Measurements from ENCODE around the gene AJAP1. TPM values are rescaled to one million over a fixed set of nuclear protein-coding genes. Genes with fewer than 3 reads are reported as not detected.

The AJAP1 gene
- polyA plus RNA-seq, 5 donors, result 0.07 to 0.27 (median 0.19) TPM

DNA sequence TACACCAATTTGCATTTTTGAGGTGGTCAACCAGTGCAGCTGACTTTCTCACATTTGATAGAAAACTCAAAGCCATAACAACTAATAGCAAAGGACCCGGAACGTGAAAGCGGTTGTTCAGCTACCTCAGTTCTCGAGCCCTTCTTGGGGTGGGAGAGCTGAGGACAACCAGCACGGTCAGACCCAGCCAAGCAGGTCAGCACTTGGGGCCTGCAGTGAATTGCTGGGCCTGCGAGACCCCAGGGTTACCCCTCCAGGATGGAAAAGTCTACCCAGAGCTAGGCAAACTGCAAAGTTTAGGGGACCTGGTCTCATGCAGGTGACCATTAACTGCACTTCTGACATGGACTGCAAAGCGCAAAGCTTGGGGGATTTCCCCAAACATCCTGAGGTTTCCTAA lies 23.8 kb upstream of the AJAP1 start:
- no peak for DNase-seq

DNA sequence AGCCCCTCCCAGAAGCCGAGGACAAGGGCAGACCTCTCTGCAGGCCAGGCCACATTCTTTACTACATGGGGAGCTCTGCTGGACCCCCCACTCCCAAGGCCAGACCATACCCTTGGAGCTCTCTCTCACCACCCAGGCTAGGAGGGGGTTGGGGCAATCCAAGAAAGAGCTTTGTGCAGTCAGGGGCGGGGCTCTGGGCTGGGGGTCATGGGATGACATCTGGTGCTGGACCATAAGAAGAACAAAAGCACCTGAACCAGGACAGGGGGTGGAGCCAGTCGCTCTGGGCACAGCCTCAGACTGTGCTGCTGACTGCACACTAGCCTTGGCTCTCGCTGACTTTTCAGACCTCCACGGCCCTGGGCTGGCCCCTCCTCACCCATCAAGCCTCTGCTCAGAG lies 23.1 kb upstream of the AJAP1 start:
- DNase-seq, result no peak

DNA sequence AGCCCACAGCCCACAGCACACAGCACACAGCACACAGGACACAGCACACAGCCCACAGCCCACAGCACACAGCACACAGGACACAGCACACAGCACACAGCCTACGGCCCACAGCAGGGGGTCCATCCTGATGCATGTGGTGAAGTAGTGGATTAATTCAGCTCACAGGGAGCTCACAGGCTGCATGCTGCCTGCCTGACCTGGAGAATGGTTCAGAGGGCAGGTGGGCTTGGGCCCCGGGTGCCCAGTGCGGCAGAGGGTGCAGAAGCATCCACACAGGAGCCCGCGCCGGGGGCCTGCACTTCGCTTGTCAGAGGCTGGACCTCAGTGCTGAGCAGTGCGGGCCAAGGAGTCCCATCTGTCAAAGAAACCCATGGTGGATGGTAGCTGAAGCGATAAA lies 21.1 kb upstream of the AJAP1 start:
- no peak for DNase-seq

DNA sequence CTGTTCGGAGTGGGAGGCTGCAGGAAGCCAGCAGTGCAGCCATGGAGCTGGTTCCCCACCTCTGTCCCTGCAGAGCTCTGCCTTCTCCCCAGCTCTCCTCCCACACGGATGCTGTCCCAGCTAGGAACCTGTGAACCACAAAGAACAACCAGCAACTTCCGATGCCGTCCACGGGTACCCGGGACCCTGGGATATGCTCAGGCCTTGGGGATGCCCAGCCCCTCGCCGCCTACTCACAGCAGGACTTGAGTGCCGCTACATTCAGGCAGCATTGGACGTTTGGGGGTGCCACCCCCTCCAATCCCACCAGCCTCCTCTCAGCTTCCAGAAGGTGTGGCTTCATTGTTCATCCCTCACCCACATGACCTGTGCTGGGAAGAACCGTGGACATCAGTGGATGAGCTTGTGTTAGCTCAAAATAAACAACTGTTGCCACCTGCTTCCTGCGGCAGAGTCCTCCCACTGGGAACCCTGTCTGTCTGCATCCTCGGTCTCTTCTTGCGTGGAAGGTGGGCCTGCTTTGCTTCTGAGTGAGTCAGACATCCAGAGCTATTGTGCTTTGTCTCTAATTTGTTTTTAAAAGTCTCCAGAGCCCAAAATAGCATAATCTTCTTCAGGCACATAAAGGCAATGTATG lies 20.1 kb upstream of the AJAP1 start:
- DNase-seq, result no peak

DNA sequence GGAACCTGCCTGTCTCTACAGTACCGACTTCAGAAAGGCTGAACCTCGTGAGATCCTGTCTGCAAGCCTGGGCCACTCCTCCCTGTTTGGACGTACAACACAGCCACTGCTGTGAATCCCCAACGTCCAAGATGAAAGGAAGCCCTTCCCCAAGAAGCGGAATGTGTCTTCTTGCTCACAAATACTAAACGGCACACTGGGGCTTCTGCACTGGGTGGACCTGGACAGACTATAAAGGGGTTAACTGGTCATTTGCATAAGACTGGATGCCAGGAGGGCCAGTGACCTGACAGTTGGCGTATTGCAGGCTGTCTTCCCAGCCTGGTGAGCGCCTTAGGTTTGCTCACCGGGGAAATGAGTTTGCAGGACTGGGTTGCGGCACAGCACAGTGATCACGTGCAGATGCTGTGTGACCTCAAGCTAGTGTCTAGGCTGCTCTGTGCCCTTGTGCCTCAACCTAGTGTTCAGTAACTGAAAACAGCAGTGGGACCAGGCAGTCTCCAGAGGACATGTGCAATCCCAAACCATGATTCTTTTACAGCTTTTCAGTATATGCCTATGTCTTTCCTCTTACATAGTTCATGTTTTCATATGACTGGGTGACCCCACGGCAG lies 19.5 kb upstream of the AJAP1 start:
- DNase-seq, result no peak

DNA sequence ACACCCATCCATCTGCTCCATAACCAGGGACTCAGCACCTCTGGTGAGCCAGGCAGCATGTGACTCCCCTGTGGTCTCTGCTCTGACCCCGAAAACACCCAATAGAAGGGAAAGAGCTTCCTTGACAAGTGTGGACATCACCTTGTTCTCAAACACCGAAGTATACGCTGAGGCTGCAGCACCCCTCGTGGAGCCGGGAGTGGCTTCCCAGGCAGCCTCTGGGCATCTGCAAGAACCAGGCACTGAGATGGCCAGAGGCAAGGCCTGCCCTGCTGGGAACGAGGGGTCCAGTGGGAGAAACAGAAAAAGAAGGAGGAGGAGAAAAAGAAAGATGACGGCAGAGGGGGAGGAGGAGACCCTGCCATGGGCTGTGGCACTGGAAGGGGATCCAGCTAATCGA lies 18.2 kb upstream of the AJAP1 start:
- no peak for DNase-seq

DNA sequence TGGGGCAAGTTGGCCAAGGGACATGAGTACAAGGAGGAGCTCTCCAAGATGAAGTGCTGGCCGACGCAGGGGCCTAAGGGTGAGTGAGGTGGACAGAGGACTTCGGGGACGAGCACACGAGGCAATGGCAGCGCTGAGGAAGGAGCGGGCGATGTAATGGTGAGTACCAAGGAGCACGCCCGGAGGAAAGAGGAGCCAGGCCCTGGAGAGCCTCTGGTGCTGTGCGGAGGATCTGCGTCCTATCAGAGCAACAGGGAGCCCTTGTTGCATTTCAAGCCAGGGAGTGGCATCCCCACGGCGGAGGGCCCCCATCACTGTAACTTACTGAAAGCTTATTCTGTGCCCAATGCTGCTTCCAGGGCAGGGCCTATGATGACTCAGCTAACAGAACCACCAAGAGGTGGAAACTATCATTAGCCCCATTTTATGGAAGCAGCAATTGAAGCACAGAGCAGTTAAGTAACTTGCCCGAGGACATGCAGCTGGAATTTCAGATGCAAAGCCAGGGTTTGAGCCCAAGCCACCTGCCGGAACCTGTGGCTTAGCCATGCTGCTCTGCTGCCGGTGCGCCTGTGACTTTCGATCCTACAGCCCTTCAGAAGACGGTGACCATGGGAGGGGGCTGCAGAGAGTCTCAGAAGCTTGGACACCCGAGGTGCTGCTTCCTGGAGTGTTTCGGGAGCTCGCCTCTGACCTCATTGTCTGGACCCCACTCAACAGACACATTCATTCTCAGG lies 17.6 kb upstream of the AJAP1 start:
- no peak for DNase-seq

DNA sequence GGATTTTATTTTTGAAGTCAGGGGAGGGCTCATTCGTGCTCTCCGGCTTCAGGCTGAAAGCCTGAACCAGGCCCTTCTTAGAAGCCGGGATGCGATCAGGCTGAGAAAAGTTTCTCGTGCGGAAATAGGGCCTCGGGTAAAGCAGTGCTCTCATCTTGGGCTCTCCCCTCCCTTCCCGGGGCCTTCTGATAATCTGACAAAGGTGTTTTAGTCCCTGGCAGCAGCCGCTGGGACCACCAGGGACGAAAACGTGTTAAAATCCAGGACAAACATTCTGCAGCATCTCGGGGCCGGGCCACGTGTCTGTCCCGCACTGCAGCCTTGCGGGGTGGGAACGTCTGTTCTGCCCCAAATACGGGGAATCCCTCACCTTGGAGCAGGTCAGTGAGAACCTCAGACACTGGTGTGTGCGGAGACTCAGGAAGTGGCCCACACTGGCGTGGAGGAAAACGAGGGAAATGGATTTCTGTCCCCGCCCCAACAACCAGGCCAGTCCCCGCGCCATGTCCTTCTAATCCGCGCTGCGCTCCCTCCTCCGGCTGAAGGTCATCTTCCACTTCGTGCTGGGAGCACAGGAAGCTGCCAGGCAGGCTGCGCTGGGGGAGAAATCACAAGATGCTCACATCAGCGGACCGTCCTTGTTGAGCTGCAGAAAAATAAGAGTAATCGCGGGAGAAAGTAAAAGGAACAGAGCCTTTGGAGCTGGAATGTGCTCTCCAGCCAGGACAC lies 16.6 kb upstream of the AJAP1 start:
- no peak for DNase-seq

DNA sequence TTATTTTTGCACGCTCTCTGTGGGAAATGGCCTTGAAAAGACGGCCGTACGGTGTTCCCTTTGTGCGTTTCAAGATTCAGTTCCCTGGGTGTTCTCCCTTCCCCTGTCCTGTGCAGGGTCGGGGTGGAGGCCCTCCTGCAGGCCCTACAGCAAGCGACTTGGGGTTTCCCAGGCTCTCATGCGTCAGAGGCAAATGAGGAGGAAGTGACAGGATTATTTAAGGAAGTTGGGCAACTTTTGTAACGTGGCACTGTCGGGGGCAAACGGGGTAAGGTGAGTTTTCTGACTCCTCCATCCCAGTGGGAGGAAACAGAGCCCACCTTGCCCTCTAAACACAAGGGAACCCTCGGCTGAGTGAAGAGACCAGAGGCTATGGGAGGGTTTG lies 16.1 kb upstream of the AJAP1 start:
- no peak for DNase-seq

DNA sequence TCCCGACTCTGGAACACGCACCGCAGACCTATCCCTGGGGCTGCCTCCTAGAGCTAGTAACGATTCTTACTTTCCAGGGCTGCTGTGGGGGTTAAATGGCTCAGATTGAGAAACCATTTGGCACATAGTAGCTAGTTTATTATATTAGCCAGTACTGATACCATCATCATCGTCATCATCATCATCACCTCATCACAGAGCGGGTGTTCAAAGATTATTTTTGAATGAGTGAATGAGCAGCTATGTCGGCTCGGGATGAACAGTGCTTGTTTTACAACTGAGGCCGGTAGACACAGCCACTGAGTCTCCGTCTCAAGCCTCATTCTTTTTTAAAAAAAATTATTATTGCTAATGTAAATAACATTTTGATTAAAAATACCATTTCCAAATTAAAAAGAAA lies 13.5 kb upstream of the AJAP1 start:
- peak; percentile 52 to 74 for DNase-seq

DNA sequence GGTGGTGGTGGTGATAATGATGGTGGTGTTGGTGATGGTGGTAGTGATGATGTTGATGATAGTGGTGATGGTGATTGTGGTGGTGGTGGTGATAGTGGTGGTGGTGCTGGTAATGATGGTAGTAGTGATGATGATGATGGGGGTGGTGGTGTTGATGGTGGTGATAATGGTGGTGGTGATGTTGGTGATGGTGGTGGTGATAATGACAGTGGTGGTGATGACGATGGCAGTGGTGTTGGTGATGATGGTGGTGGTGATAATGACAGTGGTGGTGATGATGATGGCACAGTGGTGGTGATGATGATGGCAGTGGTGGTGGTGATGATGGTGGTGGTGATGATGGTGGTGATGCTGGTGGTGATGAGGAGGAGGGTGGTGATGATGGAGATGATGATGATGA lies 7.0 kb upstream of the AJAP1 start:
- no peak for DNase-seq

DNA sequence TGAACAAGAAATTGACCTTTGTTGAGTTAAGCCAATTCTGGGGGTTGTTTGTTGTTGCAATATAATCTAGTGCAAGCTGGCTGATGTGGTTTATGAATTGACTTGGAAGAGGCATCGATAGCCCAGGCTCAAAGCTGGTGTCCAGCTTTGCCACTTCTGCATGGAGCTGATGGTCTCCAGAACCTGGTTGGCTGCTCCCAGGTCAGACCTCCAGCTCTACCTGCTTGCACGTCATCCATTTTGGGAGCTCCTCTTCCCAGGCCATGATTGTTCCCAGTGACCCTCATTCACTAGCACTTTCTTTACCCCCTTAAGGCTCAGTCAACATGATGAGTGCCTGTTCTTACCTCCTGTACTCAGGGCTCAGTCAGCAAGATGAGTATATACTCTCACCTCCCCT lies 5.8 kb upstream of the AJAP1 start:
- no peak for DNase-seq

DNA sequence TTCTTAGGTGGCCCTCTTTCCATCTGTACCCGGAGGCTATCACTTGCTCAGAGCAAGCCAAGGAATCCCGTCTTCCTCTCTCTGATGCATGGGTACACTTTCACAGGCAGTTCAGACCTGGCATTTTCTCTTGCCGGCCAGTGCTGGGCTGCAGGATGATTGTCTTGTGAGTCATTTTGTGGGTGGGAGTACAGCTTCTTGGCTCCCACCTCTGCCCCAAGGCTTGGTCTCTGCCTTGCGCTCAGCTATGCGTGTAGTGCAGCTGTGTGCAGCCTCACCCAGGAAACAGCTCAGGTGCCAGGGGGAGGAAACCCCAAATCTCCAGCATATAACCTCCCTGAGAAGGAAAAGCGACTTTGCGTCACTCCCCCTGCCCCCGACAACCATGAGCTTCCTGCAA lies 3.9 kb upstream of the AJAP1 start:
- no peak for DNase-seq

DNA sequence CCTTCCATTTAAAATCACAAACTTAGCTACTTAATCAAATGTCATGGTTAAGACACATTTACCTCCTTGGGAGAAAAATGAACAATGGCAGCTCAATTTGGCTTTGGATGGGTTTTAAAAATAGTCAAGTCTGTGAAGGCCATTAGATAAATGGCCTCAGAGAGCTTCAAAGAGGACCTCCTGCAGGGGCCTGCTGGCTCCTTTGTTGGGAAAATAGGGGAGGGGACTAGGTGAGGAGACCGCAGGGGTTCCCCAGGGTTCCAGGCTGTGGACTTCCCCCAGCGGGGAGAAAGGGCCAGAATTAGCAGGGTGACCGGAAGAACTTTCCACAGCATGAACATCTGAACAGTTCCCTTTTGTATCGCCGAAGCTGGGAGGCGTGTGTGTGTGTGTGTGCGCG lies 3.4 kb upstream of the AJAP1 start:
- no peak for DNase-seq

DNA sequence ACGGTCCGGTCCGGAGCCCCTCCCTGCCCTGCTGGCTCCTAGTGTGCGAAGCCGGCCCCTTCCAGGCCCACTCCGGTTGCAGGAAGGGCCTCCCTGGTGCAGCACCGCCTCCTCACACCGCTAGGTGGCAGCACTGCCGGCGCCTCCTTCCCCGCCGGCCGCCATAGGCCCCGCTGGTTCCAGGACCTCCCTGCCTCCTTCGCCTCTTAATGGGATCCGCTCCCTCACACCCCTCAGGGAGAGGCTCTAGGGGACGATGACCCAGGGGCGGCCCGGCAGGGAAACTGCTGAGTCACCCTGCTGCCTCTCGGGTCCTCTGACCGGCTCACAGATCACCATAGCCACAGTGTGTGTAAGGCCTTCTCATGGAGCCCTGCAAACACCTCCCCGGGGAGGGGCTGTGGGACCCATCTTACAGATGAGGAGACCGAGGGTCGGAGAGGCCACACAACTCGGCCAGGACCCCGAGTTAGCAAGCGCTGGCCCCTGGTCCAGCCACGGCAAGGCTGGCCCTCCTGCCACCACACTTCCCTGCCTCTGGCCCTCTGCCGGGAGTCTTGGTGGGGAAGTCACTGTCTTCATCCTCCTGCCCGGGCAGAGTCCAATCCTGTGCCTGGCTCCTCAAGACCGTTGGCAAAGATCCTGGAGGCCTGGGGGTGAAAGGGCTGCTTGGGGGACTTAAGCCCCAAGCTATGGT lies 1.6 kb upstream of the AJAP1 start:
- DNase-seq, result no peak

DNA sequence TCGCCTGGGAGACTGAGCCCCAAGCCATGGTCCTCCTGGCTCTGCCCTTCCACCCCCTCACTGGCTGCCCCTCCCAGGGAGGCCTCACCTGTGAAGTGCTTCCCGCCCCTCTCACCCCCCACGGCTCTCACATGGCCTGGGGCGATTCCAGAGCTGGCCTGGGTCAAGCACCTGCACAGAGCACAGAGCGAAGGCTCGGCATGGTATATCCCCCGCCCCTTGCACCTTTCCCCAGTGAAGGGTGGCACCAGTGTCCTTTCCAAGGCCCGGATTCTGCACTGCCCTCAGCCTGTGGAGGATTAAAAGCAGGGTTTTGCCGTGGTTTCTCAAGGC lies 1.1 kb upstream of the AJAP1 start:
- no peak for DNase-seq

DNA sequence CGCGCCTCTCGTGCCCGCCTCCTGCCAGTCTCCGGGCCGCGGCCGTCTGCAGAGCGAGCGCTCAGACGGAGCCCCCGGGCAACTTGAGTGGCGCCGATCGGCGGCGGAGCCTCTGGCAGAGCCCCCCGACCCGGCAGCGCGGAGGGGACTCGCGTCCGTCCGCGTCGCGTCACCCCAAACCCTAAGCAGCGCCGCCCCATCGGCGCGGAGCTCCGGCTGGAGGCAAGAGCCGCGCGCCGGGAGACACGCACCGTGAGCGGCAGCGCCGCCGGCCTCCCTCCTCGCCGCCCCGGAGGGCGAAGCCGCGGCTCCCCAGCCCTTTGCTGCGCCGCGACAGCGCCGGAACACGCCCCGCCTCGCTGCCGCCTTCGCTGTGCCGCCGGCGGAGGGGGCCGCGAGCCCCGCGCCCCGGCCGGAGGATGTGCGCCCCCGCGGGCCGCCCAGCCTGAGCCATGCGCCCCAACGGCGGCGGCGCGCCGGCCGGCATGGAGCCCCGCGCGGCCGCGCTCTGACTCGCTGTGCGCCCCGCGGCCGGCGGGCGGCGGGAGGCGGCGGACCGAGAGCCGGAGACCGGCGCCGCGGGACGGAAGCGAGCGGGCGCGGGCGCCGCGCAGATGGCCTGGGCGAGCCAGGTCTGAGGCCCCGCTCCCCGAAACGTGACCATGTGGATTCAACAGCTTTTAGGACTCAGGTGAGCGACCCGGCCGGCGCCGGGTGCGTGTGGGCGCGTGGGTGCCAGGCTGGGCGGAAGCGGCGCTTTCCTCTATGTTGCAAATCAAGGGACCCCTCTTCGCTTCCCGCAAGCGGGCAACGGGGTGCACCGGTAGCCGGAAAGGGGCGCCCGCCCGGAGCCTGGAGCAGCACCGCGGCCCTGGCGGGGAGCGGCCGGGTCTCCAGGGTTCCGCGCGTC lies 610 bp downstream of the AJAP1 start:
- no peak for DNase-seq

DNA sequence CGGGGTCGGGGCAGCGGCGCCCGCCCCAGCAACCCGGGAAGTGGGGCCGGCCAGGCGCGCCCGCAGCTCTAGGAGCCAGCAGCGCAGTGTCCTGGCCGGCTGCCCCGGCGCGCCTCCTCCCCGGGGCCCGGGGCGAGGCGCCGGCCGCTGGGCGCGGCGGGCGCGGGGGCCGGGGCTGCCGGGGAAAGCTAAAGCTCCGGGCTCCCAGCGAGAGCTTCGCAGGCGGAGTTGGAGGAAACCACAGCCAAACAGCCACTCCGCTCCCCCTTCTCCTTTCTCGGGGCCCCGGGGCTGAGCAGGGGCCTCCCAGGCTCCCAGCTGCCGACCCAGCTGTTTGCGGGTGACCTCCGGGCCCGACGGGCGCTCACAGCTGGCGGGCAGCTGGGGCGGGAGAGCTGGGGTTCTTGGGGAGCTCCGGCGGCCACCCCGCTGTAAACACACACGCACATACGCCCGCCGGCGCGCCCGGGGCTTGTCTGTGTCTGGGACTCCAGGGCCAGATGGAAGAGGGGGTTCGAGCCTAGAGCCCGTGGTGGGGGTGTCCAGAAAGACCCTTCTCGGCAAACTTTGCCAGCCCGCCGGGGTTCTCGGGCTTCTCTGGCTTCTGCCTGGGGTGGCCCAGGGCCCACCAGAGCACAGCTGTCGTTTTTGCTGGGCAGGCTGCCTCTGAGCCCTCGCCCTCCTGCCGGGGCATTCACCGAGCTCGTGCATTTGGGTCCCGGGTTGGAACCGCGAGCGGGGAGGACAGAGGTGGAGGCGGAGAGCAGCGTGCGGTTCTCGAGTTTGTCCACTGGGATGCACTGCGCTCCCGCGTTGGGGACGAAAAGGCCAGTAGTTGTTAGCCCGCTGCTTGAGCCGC lies 1.5 kb downstream of the AJAP1 start:
- DNase-seq, result peak in 1 of 2 donors; percentile 40

DNA sequence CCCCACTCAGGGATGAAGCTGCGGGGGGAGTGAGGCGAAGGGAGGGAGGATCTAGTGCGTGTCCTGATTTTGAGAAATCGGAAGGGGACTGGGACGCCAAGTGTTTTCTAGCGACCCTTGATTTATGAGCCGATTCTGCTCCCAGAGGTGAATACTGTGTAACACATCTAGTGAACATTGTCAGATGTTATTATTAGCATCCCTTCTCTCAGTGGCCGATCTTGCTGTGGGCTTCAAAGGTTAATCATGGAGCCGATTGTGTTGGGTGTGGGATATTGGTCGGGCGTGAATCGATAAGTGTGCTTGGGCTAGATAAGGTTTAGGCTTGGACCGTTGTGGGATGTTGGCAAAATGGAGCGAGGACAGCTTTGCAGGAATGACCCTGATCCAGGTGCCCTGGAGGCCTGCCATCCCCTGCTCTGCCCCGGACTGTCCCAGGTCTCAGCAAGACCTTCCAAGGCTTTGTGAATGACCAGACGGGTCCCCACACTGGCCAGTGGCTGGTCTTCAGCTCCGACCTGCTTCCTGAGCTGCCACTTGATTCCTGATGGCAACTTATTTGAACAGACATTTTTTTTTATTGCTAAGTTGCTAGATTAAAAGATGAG lies 2.2 kb downstream of the AJAP1 start:
- no peak for DNase-seq
